ENCODE data around the gene SLC12A7. TPM values are rescaled to one million over a fixed set of nuclear protein-coding genes. Genes with fewer than 3 reads are reported as not detected.

SLC12A7 gene
- total RNA-seq, 4 donors from 2014 or later: 18.8 to 28.7 (median 24.5) TPM

- WGBS, 2 donors (ENCODE audit: low coverage in 1 of 2): 92 to 93% methylated on average over 2 to 3 of the region's 19 CpGs
- TF ChIP-seq POLR2AphosphoS5 (IDR thresholded peaks at IDR 0.05): no peak
- TF ChIP-seq EP300 (IDR thresholded peaks at IDR 0.05): no peak
- no peak for TF ChIP-seq CTCF (IDR thresholded peaks at IDR 0.05)
- TF ChIP-seq POLR2A (IDR thresholded peaks at IDR 0.05): no peak
- ATAC-seq: no peak
- H3K27ac ChIP-seq: no peak overlapping the region
- H3K36me3 ChIP-seq: no peaks in the 10 kb centered on the region
- no peak overlapping the region for H3K4me3 ChIP-seq
- peaks cover 36% of the 10 kb centered on the region for H3K27me3 ChIP-seq
- no peaks in the 10 kb centered on the region for H3K9me3 ChIP-seq
- no peaks in the 10 kb centered on the region for H3K4me1 ChIP-seq
These were observed 80.4 kb downstream of the SLC12A7 start for GRCh38 chr5:1031306-1031959.

GRCh38 chr5:1030801-1031271, 81.0 kb downstream of the SLC12A7 start:
- no peak overlapping the region for H3K4me3 ChIP-seq
- 80% methylated on average over 1 of the region's 10 CpGs; no CpG with 5 or more reads in 1 of the 2 donors for WGBS, 2 donors (ENCODE audit: low coverage in 1 of 2)

GRCh38 chr5:1029945-1030625, 81.8 kb downstream of the SLC12A7 start:
- TF ChIP-seq CTCF (IDR thresholded peaks at IDR 0.05) (no peak), POLR2AphosphoS5 (IDR thresholded peaks at IDR 0.05) (no peak)
- H3K27ac ChIP-seq: no peak overlapping the region
- 79 to 93% methylated on average over 2 of the region's 10 CpGs for WGBS, 2 donors (ENCODE audit: low coverage in 1 of 2)
- H3K27me3 ChIP-seq: peaks cover 36% of the 10 kb centered on the region
- H3K9me3 ChIP-seq: no peaks in the 10 kb centered on the region
- H3K4me1 ChIP-seq: no peaks in the 10 kb centered on the region
- no peak for ATAC-seq
- no peaks in the 10 kb centered on the region for H3K36me3 ChIP-seq
- H3K4me3 ChIP-seq: no peak overlapping the region

More at GRCh38 chr5:1030801-1031271, 81.0 kb downstream of the SLC12A7 start:
- TF ChIP-seq CTCF (IDR thresholded peaks at IDR 0.05) (no peak), POLR2AphosphoS5 (IDR thresholded peaks at IDR 0.05) (no peak), POLR2A (IDR thresholded peaks at IDR 0.05) (no peak), EP300 (IDR thresholded peaks at IDR 0.05) (no peak)
- Histone ChIP-seq H3K4me1 (no peaks in the 10 kb centered on the region), H3K27ac (no peak overlapping the region), H3K9me3 (no peaks in the 10 kb centered on the region), H3K27me3 (peaks cover 36% of the 10 kb centered on the region), H3K36me3 (no peaks in the 10 kb centered on the region)
- ATAC-seq: no peak

- Histone ChIP-seq H3K4me3 (no peak overlapping the region), H3K27me3 (peaks cover 36% of the 10 kb centered on the region), H3K9me3 (no peaks in the 10 kb centered on the region), H3K27ac (no peak overlapping the region), H3K36me3 (no peaks in the 10 kb centered on the region), H3K4me1 (no peaks in the 10 kb centered on the region)
- ATAC-seq: no peak
- TF ChIP-seq POLR2AphosphoS5 (IDR thresholded peaks at IDR 0.05): no peak
- no peak for TF ChIP-seq EP300 (IDR thresholded peaks at IDR 0.05)
- TF ChIP-seq CTCF (IDR thresholded peaks at IDR 0.05): no peak
- TF ChIP-seq POLR2A (IDR thresholded peaks at IDR 0.05): no peak
- WGBS, 2 donors (ENCODE audit: low coverage in 1 of 2): 79 to 83% methylated on average over 7 to 15 of the region's 24 CpGs
These were observed 82.5 kb downstream of the SLC12A7 start for GRCh38 chr5:1029282-1029944.
